ES-I3 (cell line): Measurements from ENCODE around the gene SMYD5.

Experiments used
- H3K36me3 ChIP-seq: 2 replicates; pipeline ENCODE4 v1.6.1; 2013; ENCODE audit warnings: mild to moderate bottlenecking, low read length, control low read depth, moderate library complexity; ENCODE audit not compliant: insufficient read depth
- H3K4me1 ChIP-seq: 2 replicates; pipeline ENCODE4 v1.6.1; 2013; ENCODE audit warnings: mild to moderate bottlenecking, control low read depth, low read length; ENCODE audit not compliant: insufficient read depth
- H3K9ac ChIP-seq: 2 replicates; pipeline ENCODE4 v1.6.1; 2013; ENCODE audit warnings: low read depth, mild to moderate bottlenecking, low read length, moderate library complexity
- H3K9me3 ChIP-seq: 2 replicates; pipeline ENCODE4 v1.6.1; 2013; ENCODE audit warnings: mild to moderate bottlenecking, low read length, moderate library complexity; ENCODE audit not compliant: control insufficient read depth, insufficient read depth

Gene SMYD5

GRCh38 chr2:73265298-73266060 lies 51.4 kb downstream of the SMYD5 start:
- H3K4me1 ChIP-seq = no peaks in the 10 kb centered on the region
- no peak overlapping the region for H3K9ac ChIP-seq
- no peaks in the 10 kb centered on the region for H3K36me3 ChIP-seq
- no peaks in the 10 kb centered on the region for H3K9me3 ChIP-seq

GRCh38 chr2:73266061-73266901 lies 52.2 kb downstream of the SMYD5 start:
- Histone ChIP-seq H3K36me3 (no peaks in the 10 kb centered on the region), H3K9me3 (no peaks in the 10 kb centered on the region), H3K4me1 (no peaks in the 10 kb centered on the region), H3K9ac (no peak overlapping the region)

GRCh38 chr2:73267008-73267407 lies 53.0 kb downstream of the SMYD5 start:
- Histone ChIP-seq H3K4me1 (no peaks in the 10 kb centered on the region), H3K9me3 (no peaks in the 10 kb centered on the region), H3K36me3 (no peaks in the 10 kb centered on the region), H3K9ac (no peak overlapping the region)

- no peaks in the 10 kb centered on the region for H3K9me3 ChIP-seq
- peak overlapping the region; percentile 55 for H3K9ac ChIP-seq
- H3K36me3 ChIP-seq = no peaks in the 10 kb centered on the region
- H3K4me1 ChIP-seq = no peaks in the 10 kb centered on the region
These were observed 54.4 kb downstream of the SMYD5 start for GRCh38 chr2:73268366-73268829.

DNA sequence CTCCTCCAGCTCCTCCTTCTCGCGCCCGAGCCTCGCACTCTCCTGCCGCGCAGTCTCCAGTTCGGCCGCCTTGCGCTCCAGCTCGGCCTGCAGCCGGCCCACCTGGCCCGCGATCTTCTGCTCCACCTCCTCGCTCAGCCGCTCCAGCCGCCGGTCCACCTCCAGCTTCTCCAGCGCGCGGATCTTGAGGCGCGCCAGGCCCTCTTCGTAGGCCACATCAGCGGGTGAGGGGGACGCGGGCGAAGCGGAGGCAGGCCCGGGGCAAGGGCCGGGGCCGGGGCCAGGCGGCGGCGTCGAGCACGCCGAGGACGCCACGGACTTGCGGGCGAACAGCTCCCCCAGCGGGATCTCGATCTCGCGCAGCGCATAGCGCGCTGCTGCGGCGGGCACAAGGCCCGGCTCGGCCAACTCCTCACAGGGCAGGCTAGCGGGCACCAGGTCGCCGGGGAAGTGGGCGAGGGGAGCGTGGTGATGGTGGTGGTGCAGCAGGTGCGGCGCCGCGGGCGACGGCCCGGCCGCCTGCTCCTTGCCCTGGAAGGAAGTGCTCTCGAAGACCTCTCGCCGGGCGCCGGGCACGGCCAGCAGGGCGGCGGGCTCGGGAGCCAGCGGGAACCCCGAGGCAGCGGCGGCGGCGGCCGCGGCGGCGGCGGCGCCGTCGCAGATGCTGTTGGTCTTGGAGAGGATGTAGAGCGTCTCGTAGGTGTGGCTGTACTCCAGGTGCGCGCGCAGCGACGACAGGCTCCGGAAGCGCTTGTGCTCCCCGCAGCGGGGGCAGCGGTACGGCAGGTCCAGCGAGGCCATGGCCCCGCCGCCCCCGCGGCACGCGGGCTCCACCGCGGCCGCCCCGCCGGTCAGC lies 55.0 kb downstream of the SMYD5 start:
- no peaks in the 10 kb centered on the region for H3K9me3 ChIP-seq
- H3K9ac ChIP-seq = peak overlapping the region; percentile 55

DNA sequence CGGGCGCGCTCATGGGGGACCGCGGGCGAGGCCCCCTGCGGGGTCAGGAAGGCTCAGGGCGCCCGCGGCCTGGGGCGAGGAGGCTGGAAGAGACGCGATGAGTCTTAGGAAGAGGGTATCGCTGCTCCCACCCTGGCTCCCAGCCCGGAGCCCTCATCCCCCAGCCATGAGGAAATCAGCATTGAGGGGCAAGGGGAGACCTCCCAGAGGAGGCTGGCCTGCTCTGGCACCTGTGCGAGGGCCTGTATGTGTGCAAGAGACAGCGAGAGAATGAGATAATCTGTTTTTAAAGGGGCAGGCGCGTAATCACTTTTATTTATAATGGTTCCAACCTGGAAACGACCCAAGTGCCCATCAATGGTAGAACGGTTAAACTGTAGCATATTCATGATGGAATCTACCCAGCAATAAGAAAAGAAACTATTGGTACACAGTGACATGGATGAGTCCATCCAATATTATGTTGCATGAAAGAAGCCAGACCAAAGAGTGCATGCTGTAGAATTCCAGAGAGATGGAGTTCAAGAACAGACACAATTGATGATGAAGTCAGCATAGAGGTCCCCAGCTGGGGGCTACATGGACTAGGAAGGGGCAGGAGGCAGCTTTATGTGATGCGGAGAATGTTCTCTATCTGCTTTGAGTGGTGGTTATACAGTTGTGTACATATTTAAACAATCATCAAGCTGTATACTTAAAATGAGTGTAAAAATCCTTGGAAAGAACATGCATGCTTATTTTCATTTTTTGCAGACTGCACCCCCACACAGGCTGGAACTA lies 55.8 kb downstream of the SMYD5 start:
- Histone ChIP-seq H3K9me3 (no peaks in the 10 kb centered on the region), H3K36me3 (no peaks in the 10 kb centered on the region), H3K4me1 (no peaks in the 10 kb centered on the region), H3K9ac (peak overlapping the region; percentile 55)

More for the DNA sequence above, 55.0 kb downstream of the SMYD5 start:
- no peaks in the 10 kb centered on the region for H3K4me1 ChIP-seq
- no peaks in the 10 kb centered on the region for H3K36me3 ChIP-seq

DNA sequence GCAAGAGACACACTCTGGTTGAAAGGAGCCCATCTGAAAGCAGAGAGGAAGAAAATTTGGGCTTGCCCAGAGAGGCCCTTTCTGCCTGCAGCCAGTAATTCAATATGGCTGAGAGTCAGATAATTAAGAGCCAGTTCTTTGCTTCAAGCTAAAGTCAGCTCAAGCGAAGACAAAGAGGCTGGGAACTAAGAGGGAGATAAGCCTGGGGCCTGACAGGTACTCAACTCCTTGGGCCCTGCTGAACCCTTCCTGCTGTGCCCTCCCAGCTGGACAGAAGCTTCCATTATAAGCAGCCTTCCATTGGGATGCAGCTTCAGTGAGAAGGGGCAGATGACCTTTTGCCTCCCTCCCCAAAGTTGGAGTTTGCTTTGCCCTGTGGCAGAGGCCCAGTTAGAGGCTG lies 58.2 kb downstream of the SMYD5 start:
- no peak overlapping the region for H3K9ac ChIP-seq
- no peaks in the 10 kb centered on the region for H3K36me3 ChIP-seq
- H3K4me1 ChIP-seq = no peaks in the 10 kb centered on the region
- H3K9me3 ChIP-seq = no peaks in the 10 kb centered on the region
